Measurements from ENCODE around the gene ZC3H7A. TPM values are rescaled to one million over a fixed set of nuclear protein-coding genes. Genes with fewer than 3 reads are reported as not detected.
A peak's percentile ranks its signal among the peaks of the same experiment; 100 is the strongest.

ZC3H7A gene
- total and polyA plus RNA-seq, 9 of the 15 experiments (the other 6 are each of a cell fraction or from before 2014, with no cell fraction given), result 19.8 to 49.1 (median 28.2) TPM

DNA sequence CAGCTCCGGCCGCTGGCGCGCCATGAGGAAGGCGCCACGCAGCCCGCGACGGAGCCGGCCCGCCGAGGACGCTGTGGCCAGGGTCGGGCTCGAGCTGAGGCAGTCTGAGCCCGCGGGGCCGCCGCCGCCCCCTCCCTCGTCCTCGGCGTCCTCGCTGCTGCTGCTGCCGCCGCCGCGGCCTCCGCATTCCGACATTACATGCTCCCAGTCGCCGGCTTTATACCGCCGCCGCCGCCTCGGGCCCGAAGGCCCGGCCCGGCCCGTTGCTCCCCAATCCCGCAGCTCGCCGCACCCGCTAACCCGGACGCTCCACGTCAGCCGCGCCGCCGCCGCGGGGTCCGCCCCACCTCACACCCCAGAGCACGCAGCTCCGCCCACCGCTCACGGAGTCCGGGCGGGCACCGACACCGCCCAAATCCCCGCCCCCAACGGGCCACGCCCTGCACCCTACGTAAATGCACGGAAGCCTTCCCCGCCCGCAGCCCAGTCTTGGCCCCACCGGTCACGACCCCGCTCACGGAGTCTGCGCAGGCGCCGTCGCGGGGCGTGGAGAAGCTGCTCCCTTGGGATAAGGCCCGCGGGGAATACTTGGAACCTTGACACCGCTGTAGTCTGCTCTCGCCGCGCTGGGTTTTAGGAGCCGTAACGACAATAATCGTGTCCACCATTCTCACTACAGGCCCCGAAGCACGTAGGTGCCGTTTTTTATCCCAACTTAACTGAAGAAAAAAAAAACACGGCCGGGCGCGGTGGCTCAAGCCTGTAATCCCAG is 54.3 kb downstream of the ZC3H7A start, which contains the start of gene TXNDC11 (continued):
- TF ChIP-seq AFF4 (CRISPR knock-in tag; IDR thresholded peaks at IDR 0.05) (no peak; the same call in 1 of the 2 replicates), MAFK (IDR thresholded peaks at IDR 0.05; ENCODE audit: low read length) (no peak), ZNF785 (CRISPR knock-in tag; IDR thresholded peaks at IDR 0.05) (no peak), E4F1 (CRISPR knock-in tag; IDR thresholded peaks at IDR 0.05; ENCODE audit: borderline replicate concordance) (no peak), HNRNPL (IDR thresholded peaks at IDR 0.05; ENCODE audit: low read depth, low read length) (0 out of 2 replicates have a peak, but pooled peaks have one; percentile 25), CBX5 (IDR thresholded peaks at IDR 0.05; ENCODE audit: borderline replicate concordance, low read depth) (no peak), HDAC8 (tag; IDR thresholded peaks at IDR 0.05) (no peak), VEZF1 (CRISPR knock-in tag; IDR thresholded peaks at IDR 0.05) (peak; percentile 86), ZBTB26 (CRISPR knock-in tag; IDR thresholded peaks at IDR 0.05) (no peak), KDM5B (IDR thresholded peaks at IDR 0.05; ENCODE audit: insufficient replicate concordance, low read depth, low read length) (peak; percentile 86), ETV1 (tag; conservative IDR thresholded peaks at IDR 0.05; ENCODE audit: low read depth) (no peak), SIN3B (IDR thresholded peaks at IDR 0.05; ENCODE audit: low read depth) (peak; percentile 75), ZNF507 (tag; conservative IDR thresholded peaks at IDR 0.05) (no peak), CREBBP (IDR thresholded peaks at IDR 0.05; ENCODE audit: low read depth, low read length) (no peak), SFPQ (IDR thresholded peaks at IDR 0.05; ENCODE audit: low read depth, low read length) (no peak)
